ENCODE measurements around the gene CTSS. TPM values are rescaled to one million over a fixed set of nuclear protein-coding genes. Genes with fewer than 3 reads are reported as not detected.

Gene CTSS
- total RNA-seq, 3 donors from 2014 or later (not counting 1 experiment from before 2014, with no cell fraction given), result 169 to 245 (median 229) TPM

- H3K9me3 ChIP-seq (ENCODE audit: control insufficient read depth, insufficient read depth, low read length), result no peaks in the 10 kb centered on the region
- intact Hi-C loops (cut with micrococcal nuclease), result no loop called here
- Mint-ChIP-seq H3K4me3 (no peak overlapping the region), H3K9me3 (no peaks in the 10 kb centered on the region), H3K27me3 (ENCODE audit: low read depth in 2 of 2) (peaks cover 0 to 7% of the 10 kb centered on the region in 2 donors), H3K4me1 (no peaks in the 10 kb centered on the region), H3K27ac (no peak overlapping the region), H3K36me3 (no peaks in the 10 kb centered on the region)
- no peaks in the 10 kb centered on the region for H3K36me3 ChIP-seq (ENCODE audit: control insufficient read depth, insufficient read depth, low read length)
- DNase-seq (no peak), ATAC-seq (no peak)
- no peak overlapping the region for H3K27ac ChIP-seq (ENCODE audit: low read length)
- H3K4me1 ChIP-seq (ENCODE audit: control insufficient read depth, insufficient read depth, low read length), result no peaks in the 10 kb centered on the region
- no peak overlapping the region for H3K4me3 ChIP-seq (ENCODE audit: low read length)
- no CpG with 5 or more reads among the region's 2 CpGs for WGBS (ENCODE audit: insufficient coverage)
- no peaks in the 10 kb centered on the region for H3K27me3 ChIP-seq (ENCODE audit: control insufficient read depth, insufficient read depth, low read length)
- TF ChIP-seq CTCF (IDR thresholded peaks at IDR 0.05), result no peak
Observed at GRCh38 chr1:150708595-150708994, 57.0 kb downstream of the CTSS start.

DNA sequence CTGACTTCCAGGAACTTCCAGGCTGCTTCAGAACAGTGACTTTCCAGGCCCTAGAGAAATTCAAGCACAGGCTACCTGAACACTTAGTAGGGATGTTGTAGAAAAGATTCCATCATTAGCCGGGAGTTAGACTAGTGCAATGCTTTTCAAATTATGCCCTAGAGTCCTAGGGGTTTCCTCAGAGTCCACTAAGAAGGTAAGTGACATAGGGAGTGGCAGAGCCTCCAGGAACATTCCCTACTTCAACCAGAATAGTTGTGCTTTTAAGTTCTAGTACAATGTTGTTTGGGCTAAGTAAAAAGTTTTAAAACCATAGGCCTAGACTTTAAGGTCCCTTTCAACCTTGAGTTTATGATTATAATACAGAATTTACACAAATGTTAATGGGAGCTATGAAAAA, 59.5 kb downstream of the CTSS start:
- Mint-ChIP-seq H3K4me3 (no peak overlapping the region), H3K36me3 (no peaks in the 10 kb centered on the region), H3K4me1 (no peaks in the 10 kb centered on the region), H3K27ac (no peak overlapping the region), H3K27me3 (ENCODE audit: low read depth in 2 of 2) (peaks cover 0 to 7% of the 10 kb centered on the region in 2 donors), H3K9me3 (no peaks in the 10 kb centered on the region)
- Histone ChIP-seq H3K9me3 (ENCODE audit: control insufficient read depth, insufficient read depth, low read length) (no peaks in the 10 kb centered on the region), H3K27me3 (ENCODE audit: control insufficient read depth, insufficient read depth, low read length) (no peaks in the 10 kb centered on the region), H3K4me3 (ENCODE audit: low read length) (no peak overlapping the region), H3K4me1 (ENCODE audit: control insufficient read depth, insufficient read depth, low read length) (no peaks in the 10 kb centered on the region), H3K27ac (ENCODE audit: low read length) (no peak overlapping the region), H3K36me3 (ENCODE audit: control insufficient read depth, insufficient read depth, low read length) (no peaks in the 10 kb centered on the region)
- intact Hi-C loops (cut with micrococcal nuclease), result no loop called here
- 100% methylated on average over 1 of the region's 1 CpG for WGBS (ENCODE audit: insufficient coverage)
- DNase-seq (no peak), ATAC-seq (no peak)
- no peak for TF ChIP-seq CTCF (IDR thresholded peaks at IDR 0.05)

DNA sequence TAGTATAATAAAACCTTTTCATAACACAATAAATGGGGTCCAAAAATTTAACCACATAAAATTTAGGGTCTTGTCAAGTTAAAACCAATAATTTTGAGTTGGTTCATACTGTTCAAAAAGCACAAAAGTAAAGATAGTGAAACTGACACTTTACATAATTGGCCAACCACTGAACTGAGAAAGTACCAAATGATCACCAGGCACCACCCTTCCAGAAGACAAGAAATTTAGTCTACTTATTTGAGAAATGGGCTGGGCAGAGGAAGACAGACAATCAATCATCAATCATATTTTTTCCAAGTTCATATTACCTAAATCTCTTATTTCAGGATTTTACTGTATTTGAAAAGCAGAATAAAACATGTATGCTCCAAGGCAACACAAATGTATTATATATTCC, 62.2 kb downstream of the CTSS start:
- H3K36me3 Mint-ChIP-seq, result no peaks in the 10 kb centered on the region
- H3K9me3 ChIP-seq (ENCODE audit: control insufficient read depth, insufficient read depth, low read length), result no peaks in the 10 kb centered on the region
- no peak overlapping the region for H3K27ac Mint-ChIP-seq
- H3K4me1 Mint-ChIP-seq, result no peaks in the 10 kb centered on the region
- DNase-seq, result no peak
- H3K4me1 ChIP-seq (ENCODE audit: control insufficient read depth, insufficient read depth, low read length), result no peaks in the 10 kb centered on the region
- ATAC-seq, result no peak
- no peaks in the 10 kb centered on the region for H3K27me3 ChIP-seq (ENCODE audit: control insufficient read depth, insufficient read depth, low read length)
- peaks cover 4 to 7% of the 10 kb centered on the region in 2 donors for H3K27me3 Mint-ChIP-seq (ENCODE audit: low read depth in 2 of 2)
- intact Hi-C loops (cut with micrococcal nuclease), result no loop called here
- H3K9me3 Mint-ChIP-seq, result no peaks in the 10 kb centered on the region
- H3K4me3 Mint-ChIP-seq, result no peak overlapping the region
- TF ChIP-seq CTCF (IDR thresholded peaks at IDR 0.05), result no peak
- no peak overlapping the region for H3K27ac ChIP-seq (ENCODE audit: low read length)
- no peaks in the 10 kb centered on the region for H3K36me3 ChIP-seq (ENCODE audit: control insufficient read depth, insufficient read depth, low read length)
- H3K4me3 ChIP-seq (ENCODE audit: low read length), result no peak overlapping the region
